HepG2 (cell line): ENCODE measurements around the gene CDT1. TPM values are rescaled to one million over a fixed set of nuclear protein-coding genes. Genes with fewer than 3 reads are reported as not detected.

Experiments used
- GATAD2A ChIP-seq: IDR thresholded peaks from 2 replicates; pipeline ENCODE4 v1.6.1; 2016
- GTF3A ChIP-seq: sonication (generic); formaldehyde crosslinking; conservative IDR thresholded peaks from 2 replicates; pipeline ENCODE4 v1.4.0; 2020; ENCODE audit warnings: mild to moderate bottlenecking, missing genetic modification reagents
- MTF1 ChIP-seq: sonication (generic); formaldehyde crosslinking; IDR thresholded peaks from 2 replicates; pipeline ENCODE4 v1.5.0; 2020; ENCODE audit warnings: missing genetic modification reagents
- MXI1 ChIP-seq: IDR thresholded peaks from 3 replicates; pipeline ENCODE4 v1.6.1; 2012; ENCODE audit warnings: low read depth, low read length, inconsistent platforms, borderline replicate concordance
- PAWR ChIP-seq: sonication (generic); formaldehyde crosslinking; IDR thresholded peaks from 2 replicates; pipeline ENCODE4 v1.4.0; 2020; ENCODE audit warnings: missing genetic modification reagents, mild to moderate bottlenecking, borderline replicate concordance
- RBFOX2 ChIP-seq: fragments of 200-400 bp; formaldehyde crosslinking; IDR thresholded peaks from 2 replicates; pipeline ENCODE4 v1.6.1; 2017; ENCODE audit warnings: low read depth, mild to moderate bottlenecking, low read length
- SALL2 ChIP-seq: sonication (generic); formaldehyde crosslinking; IDR thresholded peaks from 2 replicates; pipeline ENCODE4 v1.8.1; 2023; ENCODE audit warnings: mild to moderate bottlenecking, missing genetic modification reagents, inconsistent platforms
- TAF15 ChIP-seq: fragments of 200-400 bp; formaldehyde crosslinking; IDR thresholded peaks from one replicate; pipeline ENCODE4 v1.6.1; 2018; ENCODE audit warnings: mild to moderate bottlenecking, low read depth, low read length; ENCODE audit not compliant: poor library complexity, severe bottlenecking
- ZBTB1 ChIP-seq: sonication (generic); formaldehyde crosslinking; IDR thresholded peaks from 2 replicates; pipeline ENCODE4 v1.4.0; 2020; ENCODE audit warnings: missing genetic modification reagents, borderline replicate concordance
- ZFP37 ChIP-seq: sonication (generic); formaldehyde crosslinking; IDR thresholded peaks from 2 replicates; pipeline ENCODE4 v1.4.0; 2020; ENCODE audit warnings: missing genetic modification reagents, borderline replicate concordance
- ZNF138 ChIP-seq: sonication (generic); formaldehyde crosslinking; IDR thresholded peaks from 2 replicates; pipeline ENCODE4 v1.5.0; 2020; ENCODE audit warnings: mild to moderate bottlenecking, low read depth, missing genetic modification reagents
- ZNF382 ChIP-seq: sonication (generic); formaldehyde crosslinking; IDR thresholded peaks from 2 replicates; pipeline ENCODE4 v1.5.0; 2020; ENCODE audit warnings: missing genetic modification reagents, mild to moderate bottlenecking, borderline replicate concordance
- ZNF761 ChIP-seq: sonication (generic); formaldehyde crosslinking; conservative IDR thresholded peaks from 2 replicates; pipeline ENCODE4 v1.4.0; 2020; ENCODE audit warnings: mild to moderate bottlenecking, missing genetic modification reagents
- polyA plus RNA-seq, 8 experiments: library from polyadenylated mRNA; depleted of rRNA in 3 of 8; stranded (reverse) in 7 of 8; unstranded in 1 of 8; fragments of >200 nt; fragmentation: Illumina TruSeq in 4 of 8; extraction: Trizol in 4 of 8; gene quantifications; 2 replicates each; pipeline versions ENCODE4 v1.2.1 to v1.2.3, GENCODE V29; 2011 to 2016; ENCODE audit warnings: low read depth in 4 of 8, missing spikeins in 1 of 8, mixed read lengths in 1 of 8; ENCODE audit not compliant: insufficient read depth in 1 of 8
- total RNA-seq, 5 experiments: library from RNA; depleted of rRNA; stranded (reverse); fragments of >200 nt; fragmentation: Illumina TruSeq; extraction: Trizol; gene quantifications; 2 replicates each; pipeline ENCODE4 v1.2.3, GENCODE V29; 2016; ENCODE audit warnings: low read depth in 1 of 5
- TF ChIP-seq, protein P1 (sequence below): sonication (generic); formaldehyde crosslinking; IDR thresholded peaks from 2 replicates; pipeline ENCODE4 v1.5.0; 2020; ENCODE audit warnings: mild to moderate bottlenecking, missing genetic modification reagents
- TF ChIP-seq, protein P2 (sequence below): sonication (generic); formaldehyde crosslinking; IDR thresholded peaks from 2 replicates; pipeline ENCODE4 v1.4.0; 2020; ENCODE audit warnings: mild to moderate bottlenecking, missing genetic modification reagents
- TF ChIP-seq, protein P3 (sequence below): sonication (generic); formaldehyde crosslinking; IDR thresholded peaks from 2 replicates; pipeline ENCODE4 v1.4.0; 2020; ENCODE audit warnings: missing genetic modification reagents
- TF ChIP-seq, protein P4 (sequence below): sonication (generic); formaldehyde crosslinking; IDR thresholded peaks from 2 replicates; pipeline ENCODE4 v1.5.0; 2020; ENCODE audit warnings: mild to moderate bottlenecking, missing genetic modification reagents

CDT1 gene
- total and polyA plus RNA-seq, 2 of the 13 experiments (the other 11 are each of a cell fraction or from before 2014, with no cell fraction given), result 23.1 to 23.8 TPM

DNA sequence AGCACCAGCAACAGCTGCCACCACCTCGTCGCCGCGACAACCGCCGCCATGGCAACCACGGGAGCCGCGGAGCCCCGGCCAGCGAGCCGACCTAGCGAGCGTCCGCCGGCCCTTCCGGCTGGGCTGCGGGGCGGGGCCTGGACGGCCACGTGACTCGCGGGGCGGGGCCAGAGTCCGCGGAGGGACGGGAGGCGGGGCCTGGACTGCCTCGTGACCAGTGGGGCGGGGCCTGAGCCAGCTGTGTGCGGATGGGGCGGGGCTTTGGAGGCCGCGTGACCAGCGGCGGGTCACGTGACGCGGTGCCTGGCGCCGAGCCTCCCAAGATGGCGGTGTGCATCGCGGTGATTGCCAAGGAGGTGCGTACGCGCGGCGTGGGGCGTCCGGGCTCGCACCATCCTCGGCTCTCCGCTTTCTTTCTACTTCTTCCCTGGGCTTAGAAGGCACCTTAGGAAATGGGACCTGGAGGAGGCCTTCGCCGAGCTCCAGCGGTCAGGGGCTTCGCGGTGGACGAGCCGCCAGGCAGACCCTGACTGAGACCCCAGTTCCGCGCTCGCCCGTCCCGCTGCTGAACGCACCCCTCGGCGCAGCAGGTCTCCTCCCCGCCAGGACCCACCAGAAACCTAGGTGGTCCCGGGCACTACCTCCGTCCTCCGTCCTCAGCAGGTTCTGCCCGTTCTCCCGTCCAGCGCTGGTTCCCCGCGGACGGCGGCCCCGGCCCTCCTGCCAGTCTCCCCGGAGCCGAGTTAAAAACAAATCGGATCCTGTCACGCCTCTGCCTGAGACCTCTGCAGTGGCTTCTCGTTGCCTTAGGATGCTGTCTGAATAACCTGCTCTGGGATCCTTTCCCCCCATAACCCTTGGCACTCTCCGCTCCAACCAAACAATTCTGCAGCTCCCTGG is 53.5 kb downstream of the CDT1 start, which contains the start of the genes GALNS and TRAPPC2L (continued):
- TF ChIP-seq GATAD2A (CRISPR knock-in tag), result no peak
- peak; percentile 56; the same call in 1 of the 2 replicates for TF ChIP-seq ZNF761 (CRISPR knock-in tag)
- no peak for TF ChIP-seq ZBTB1 (CRISPR knock-in tag)
- TF ChIP-seq PAWR (CRISPR knock-in tag), result peak; percentile 94; the same call in 1 of the 2 replicates
- TF ChIP-seq TAF15, result no peak
- 0 out of 2 replicates have a peak, but pooled peaks have one; percentile 32 for TF ChIP-seq GTF3A (CRISPR knock-in tag)
- no peak for TF ChIP-seq MTF1 (CRISPR knock-in tag)
- TF ChIP-seq ZNF382, result no peak
- TF ChIP-seq, protein P1, sequence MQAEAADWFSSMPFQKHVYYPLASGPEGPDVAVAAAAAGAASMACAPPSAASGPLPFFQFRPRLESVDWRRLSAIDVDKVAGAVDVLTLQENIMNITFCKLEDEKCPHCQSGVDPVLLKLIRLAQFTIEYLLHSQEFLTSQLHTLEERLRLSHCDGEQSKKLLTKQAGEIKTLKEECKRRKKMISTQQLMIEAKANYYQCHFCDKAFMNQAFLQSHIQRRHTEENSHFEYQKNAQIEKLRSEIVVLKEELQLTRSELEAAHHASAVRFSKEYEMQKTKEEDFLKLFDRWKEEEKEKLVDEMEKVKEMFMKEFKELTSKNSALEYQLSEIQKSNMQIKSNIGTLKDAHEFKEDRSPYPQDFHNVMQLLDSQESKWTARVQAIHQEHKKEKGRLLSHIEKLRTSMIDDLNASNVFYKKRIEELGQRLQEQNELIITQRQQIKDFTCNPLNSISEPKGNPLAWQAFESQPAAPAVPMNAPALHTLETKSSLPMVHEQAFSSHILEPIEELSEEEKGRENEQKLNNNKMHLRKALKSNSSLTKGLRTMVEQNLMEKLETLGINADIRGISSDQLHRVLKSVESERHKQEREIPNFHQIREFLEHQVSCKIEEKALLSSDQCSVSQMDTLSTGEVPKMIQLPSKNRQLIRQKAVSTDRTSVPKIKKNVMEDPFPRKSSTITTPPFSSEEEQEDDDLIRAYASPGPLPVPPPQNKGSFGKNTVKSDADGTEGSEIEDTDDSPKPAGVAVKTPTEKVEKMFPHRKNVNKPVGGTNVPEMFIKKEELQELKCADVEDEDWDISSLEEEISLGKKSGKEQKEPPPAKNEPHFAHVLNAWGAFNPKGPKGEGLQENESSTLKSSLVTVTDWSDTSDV, result 0 out of 2 replicates have a peak, but pooled peaks have one; percentile 3
- TF ChIP-seq, protein P2, sequence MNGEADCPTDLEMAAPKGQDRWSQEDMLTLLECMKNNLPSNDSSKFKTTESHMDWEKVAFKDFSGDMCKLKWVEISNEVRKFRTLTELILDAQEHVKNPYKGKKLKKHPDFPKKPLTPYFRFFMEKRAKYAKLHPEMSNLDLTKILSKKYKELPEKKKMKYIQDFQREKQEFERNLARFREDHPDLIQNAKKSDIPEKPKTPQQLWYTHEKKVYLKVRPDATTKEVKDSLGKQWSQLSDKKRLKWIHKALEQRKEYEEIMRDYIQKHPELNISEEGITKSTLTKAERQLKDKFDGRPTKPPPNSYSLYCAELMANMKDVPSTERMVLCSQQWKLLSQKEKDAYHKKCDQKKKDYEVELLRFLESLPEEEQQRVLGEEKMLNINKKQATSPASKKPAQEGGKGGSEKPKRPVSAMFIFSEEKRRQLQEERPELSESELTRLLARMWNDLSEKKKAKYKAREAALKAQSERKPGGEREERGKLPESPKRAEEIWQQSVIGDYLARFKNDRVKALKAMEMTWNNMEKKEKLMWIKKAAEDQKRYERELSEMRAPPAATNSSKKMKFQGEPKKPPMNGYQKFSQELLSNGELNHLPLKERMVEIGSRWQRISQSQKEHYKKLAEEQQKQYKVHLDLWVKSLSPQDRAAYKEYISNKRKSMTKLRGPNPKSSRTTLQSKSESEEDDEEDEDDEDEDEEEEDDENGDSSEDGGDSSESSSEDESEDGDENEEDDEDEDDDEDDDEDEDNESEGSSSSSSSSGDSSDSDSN, result peak; percentile 83
- TF ChIP-seq ZFP37 (CRISPR knock-in tag), result 0 out of 2 replicates have a peak, but pooled peaks have one; percentile 39
- TF ChIP-seq ZNF138, result peak; percentile 24; the same call in 1 of the 2 replicates
- TF ChIP-seq, protein P3, sequence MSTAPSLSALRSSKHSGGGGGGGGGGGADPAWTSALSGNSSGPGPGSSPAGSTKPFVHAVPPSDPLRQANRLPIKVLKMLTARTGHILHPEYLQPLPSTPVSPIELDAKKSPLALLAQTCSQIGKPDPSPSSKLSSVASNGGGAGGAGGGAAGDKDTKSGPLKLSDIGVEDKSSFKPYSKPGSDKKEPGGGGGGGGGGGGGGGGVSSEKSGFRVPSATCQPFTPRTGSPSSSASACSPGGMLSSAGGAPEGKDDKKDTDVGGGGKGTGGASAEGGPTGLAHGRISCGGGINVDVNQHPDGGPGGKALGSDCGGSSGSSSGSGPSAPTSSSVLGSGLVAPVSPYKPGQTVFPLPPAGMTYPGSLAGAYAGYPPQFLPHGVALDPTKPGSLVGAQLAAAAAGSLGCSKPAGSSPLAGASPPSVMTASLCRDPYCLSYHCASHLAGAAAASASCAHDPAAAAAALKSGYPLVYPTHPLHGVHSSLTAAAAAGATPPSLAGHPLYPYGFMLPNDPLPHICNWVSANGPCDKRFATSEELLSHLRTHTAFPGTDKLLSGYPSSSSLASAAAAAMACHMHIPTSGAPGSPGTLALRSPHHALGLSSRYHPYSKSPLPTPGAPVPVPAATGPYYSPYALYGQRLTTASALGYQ (CRISPR knock-in tag), result 0 out of 2 replicates have a peak, but pooled peaks have one; percentile 40
- peak; percentile 90 for TF ChIP-seq RBFOX2
- TF ChIP-seq, protein P4, sequence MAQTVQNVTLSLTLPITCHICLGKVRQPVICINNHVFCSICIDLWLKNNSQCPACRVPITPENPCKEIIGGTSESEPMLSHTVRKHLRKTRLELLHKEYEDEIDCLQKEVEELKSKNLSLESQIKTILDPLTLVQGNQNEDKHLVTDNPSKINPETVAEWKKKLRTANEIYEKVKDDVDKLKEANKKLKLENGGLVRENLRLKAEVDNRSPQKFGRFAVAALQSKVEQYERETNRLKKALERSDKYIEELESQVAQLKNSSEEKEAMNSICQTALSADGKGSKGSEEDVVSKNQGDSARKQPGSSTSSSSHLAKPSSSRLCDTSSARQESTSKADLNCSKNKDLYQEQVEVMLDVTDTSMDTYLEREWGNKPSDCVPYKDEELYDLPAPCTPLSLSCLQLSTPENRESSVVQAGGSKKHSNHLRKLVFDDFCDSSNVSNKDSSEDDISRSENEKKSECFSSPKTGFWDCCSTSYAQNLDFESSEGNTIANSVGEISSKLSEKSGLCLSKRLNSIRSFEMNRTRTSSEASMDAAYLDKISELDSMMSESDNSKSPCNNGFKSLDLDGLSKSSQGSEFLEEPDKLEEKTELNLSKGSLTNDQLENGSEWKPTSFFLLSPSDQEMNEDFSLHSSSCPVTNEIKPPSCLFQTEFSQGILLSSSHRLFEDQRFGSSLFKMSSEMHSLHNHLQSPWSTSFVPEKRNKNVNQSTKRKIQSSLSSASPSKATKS (CRISPR knock-in tag), result 0 out of 2 replicates have a peak, but pooled peaks have one; percentile 42
- peak; percentile 100 for TF ChIP-seq MXI1
- TF ChIP-seq SALL2 (CRISPR knock-in tag), result peak; percentile 93
